IPS-20b (cell line): ENCODE data around the gene ABCA3.

Source experiments
- H3K27ac ChIP-seq: one replicate; pipeline ENCODE4 v1.5.1; 2013; ENCODE audit warnings: low read length
- H3K27me3 ChIP-seq: 2 replicates; pipeline ENCODE4 v1.6.1; 2013; ENCODE audit warnings: mild to moderate bottlenecking, low read length, inconsistent platforms; ENCODE audit not compliant: insufficient read depth
- H3K36me3 ChIP-seq: 2 replicates; pipeline ENCODE4 v1.6.1; 2013; ENCODE audit warnings: low read depth, mild to moderate bottlenecking, inconsistent platforms, low read length, moderate library complexity; ENCODE audit not compliant: insufficient read depth
- H3K4me1 ChIP-seq: 2 replicates; pipeline ENCODE4 v1.6.1; 2013; ENCODE audit warnings: mild to moderate bottlenecking, control low read depth, inconsistent platforms, low read length, moderate library complexity; ENCODE audit not compliant: insufficient read depth
- H3K4me3 ChIP-seq: 2 replicates; pipeline ENCODE4 v1.5.1; 2013; ENCODE audit warnings: mild to moderate bottlenecking, low read length, inconsistent platforms
- H3K9ac ChIP-seq: 2 replicates; pipeline ENCODE4 v1.6.1; 2013; ENCODE audit warnings: low read depth, mild to moderate bottlenecking, inconsistent platforms, low read length, moderate library complexity
- H3K9me3 ChIP-seq: 2 replicates; pipeline ENCODE4 v1.6.1; 2013; ENCODE audit warnings: mild to moderate bottlenecking, low read depth, low read length, inconsistent platforms; ENCODE audit not compliant: insufficient read depth

The ABCA3 gene

DNA sequence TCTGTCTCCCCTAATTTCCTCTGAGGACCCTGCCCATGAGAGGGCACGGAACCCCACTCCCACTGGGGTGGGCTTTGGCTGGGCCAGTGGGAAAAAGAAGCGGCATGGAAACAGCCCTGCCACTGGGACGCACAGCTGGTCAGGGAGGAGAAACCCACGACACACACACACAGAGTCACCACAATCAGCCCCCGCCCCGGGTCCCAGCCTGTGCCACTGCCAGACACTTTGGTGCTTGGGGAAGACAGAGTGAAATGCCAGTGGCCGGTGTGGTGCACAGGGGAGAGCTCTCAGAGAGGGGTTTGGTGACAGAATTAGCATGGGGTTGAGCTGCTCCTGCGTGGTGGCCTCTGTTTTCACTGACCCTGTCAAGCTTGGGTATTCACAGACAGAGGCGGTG is 41.9 kb downstream of the ABCA3 start:
- Histone ChIP-seq H3K4me1 (no peaks in the 10 kb centered on the region), H3K4me3 (no peak overlapping the region), H3K27me3 (no peaks in the 10 kb centered on the region), H3K9ac (no peak overlapping the region), H3K27ac (no peak overlapping the region), H3K36me3 (no peaks in the 10 kb centered on the region), H3K9me3 (no peaks in the 10 kb centered on the region)

DNA sequence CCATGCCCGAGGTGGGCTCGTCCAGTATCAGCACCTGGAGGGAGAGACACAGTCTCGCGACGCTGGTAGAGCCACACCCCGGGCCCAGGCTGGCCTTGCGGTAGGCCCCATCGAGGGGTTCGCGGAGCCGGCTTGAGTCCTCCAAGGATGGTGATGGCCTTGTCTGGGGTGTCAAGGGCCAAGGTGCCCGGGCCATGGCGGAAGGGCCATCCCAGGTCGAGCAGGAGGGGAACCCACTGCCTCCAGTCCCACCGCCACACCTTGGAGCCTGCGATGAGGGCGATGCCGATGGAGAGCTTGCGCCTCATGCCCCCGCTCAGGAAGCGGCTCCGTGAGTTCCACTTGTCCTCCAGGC is 43.0 kb downstream of the ABCA3 start:
- H3K4me3 ChIP-seq: no peak overlapping the region
- no peak overlapping the region for H3K9ac ChIP-seq
- no peak overlapping the region for H3K27ac ChIP-seq

DNA sequence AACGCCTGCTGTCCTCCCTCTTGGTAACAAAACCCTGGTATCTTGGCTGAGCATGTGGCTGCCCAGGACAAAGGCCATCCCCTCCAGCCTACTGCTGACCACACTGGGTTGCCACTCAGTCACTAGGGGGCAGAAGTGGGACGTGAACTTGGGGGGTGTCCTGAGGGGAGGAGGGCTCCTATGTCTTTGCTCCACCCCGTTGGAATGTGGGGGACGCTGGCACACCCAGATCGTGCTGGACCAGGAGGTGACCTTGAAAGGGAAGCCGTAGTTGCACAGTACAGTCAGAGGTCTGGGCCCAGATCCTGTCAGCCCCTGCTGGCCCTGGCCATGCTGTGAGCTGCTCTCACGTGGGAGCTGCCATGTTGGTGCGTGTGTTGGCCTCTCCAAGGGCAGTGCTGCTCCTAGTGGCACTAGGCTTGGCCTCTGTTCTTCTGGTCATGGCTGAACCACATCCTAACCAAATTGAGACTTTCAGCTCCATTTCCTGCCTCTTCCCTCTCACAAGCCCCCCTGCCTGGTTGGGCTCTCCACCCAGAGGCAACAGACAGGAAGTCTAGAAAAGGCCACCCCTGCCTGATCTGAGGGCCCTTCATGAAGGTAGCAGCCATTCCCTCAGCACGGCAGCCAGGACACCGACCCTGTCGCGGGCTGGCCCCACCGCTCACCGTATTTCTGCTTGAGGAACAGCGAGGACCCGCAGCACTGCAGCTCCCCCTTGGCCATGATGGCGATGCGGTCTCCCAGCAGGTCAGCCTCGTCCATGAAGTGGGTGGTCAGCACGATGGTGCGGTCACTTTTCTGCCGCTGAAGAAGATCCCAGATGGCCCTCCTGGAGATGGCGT is 43.6 kb downstream of the ABCA3 start:
- no peaks in the 10 kb centered on the region for H3K4me1 ChIP-seq
- no peaks in the 10 kb centered on the region for H3K36me3 ChIP-seq
- H3K27me3 ChIP-seq: no peaks in the 10 kb centered on the region
- H3K9ac ChIP-seq: no peak overlapping the region
- H3K4me3 ChIP-seq: no peak overlapping the region
- H3K27ac ChIP-seq: no peak overlapping the region
- no peaks in the 10 kb centered on the region for H3K9me3 ChIP-seq

More for the DNA sequence above, 43.0 kb downstream of the ABCA3 start:
- Histone ChIP-seq H3K9me3 (no peaks in the 10 kb centered on the region), H3K36me3 (no peaks in the 10 kb centered on the region), H3K27me3 (no peaks in the 10 kb centered on the region), H3K4me1 (no peaks in the 10 kb centered on the region)

GRCh38 chr16:2295056-2295798 is 45.3 kb downstream of the ABCA3 start:
- H3K9ac ChIP-seq: no peak overlapping the region
- H3K9me3 ChIP-seq: no peaks in the 10 kb centered on the region
- no peak overlapping the region for H3K27ac ChIP-seq
- no peaks in the 10 kb centered on the region for H3K27me3 ChIP-seq
- H3K4me3 ChIP-seq: no peak overlapping the region
- H3K36me3 ChIP-seq: no peaks in the 10 kb centered on the region
- H3K4me1 ChIP-seq: no peaks in the 10 kb centered on the region

DNA sequence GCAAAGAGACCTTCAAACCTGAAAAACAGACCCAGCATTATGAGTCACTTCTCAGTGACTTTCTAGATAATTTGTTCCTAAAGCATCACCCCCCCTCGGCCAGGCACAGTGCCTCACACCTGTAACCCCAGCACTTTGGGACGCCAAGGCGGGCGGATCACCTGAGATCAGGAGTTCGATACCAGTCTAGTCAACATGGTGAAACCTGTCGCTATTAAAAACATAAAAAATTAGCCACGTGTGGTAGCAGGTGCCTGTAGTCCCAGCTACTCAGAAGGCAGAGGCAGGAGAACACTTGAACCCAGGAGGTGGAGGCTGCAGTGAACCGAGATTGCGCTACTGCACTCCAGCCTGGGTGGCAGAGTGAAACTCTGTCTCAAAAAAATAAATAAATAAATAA is 48.3 kb downstream of the ABCA3 start:
- Histone ChIP-seq H3K4me3 (no peak overlapping the region), H3K27ac (no peak overlapping the region), H3K27me3 (no peaks in the 10 kb centered on the region), H3K9me3 (no peaks in the 10 kb centered on the region), H3K4me1 (no peaks in the 10 kb centered on the region), H3K9ac (no peak overlapping the region), H3K36me3 (no peaks in the 10 kb centered on the region)

DNA sequence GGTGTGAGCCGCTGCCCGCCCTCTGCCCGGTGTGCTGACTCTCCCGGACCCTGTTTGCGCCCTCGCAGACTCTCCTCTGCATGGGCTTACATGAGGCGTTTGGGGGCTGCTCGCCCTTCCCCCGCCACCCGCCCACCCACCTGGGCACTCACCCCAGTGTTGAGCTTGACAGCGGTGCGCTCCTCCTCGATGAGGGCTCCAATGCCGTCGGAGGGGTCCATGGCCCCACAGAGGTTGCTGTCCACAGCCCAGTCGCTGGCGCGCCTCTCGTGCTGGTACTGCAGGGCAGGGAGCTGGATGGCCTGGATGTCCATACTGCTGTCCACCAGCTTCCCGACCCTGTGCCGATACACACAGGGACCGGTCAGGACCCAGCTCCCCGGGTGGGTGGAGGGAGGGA is 51.2 kb downstream of the ABCA3 start:
- H3K4me1 ChIP-seq: no peaks in the 10 kb centered on the region
- H3K4me3 ChIP-seq: no peak overlapping the region
- H3K9ac ChIP-seq: no peak overlapping the region
- H3K36me3 ChIP-seq: no peaks in the 10 kb centered on the region
- no peaks in the 10 kb centered on the region for H3K9me3 ChIP-seq
- H3K27ac ChIP-seq: no peak overlapping the region
- no peaks in the 10 kb centered on the region for H3K27me3 ChIP-seq

DNA sequence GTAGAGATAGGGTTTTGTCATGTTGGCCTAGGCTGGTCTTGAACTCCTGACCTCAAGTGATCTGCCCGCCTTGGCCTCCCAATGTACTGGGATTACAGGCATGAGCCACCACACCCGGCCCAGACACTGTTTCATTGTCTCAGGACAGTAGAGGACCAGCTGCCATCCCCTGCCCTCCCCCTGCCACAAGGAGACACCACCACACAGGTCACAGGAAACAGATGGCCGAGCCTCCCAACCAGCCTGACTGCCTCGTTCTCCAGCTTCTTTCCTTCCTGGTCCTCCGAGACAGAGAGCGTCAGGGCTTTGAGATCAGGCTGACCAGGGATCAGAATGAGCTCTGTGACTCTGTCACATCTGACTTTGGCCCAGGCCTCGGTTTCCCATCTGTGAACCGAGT is 51.8 kb downstream of the ABCA3 start:
- Histone ChIP-seq H3K9ac (no peak overlapping the region), H3K27ac (no peak overlapping the region), H3K36me3 (no peaks in the 10 kb centered on the region), H3K4me1 (no peaks in the 10 kb centered on the region), H3K4me3 (no peak overlapping the region), H3K27me3 (no peaks in the 10 kb centered on the region), H3K9me3 (no peaks in the 10 kb centered on the region)

DNA sequence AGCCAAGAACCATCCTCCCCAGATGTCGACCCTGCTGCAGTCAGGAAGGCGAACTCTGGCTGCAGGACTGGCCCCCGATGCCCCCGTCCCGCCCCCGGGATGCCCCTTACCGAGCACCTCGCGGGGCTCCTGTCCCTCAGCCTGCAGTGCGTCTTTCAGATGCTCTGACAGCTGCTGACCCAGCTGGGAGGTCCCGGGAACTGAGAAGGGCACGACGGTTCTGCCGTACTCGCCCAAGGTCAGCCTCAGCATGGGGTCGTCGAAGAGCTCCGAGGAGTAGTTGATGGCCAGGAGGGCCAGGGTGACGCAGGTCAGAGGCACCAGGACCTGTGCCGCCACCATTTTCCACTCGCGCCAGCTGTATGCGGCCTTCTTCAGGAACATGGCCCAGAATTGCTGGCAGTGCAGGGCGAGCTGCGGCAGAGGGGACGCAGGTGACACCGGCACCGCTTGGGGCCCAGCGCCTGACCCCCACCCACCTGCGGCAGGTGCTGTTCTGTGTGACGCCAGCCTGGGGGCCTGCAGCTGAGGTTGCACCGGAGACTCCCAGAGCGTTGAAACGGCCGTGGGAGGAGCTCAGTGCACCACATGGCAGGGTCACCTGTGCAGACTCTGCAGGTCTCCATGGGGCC is 52.5 kb downstream of the ABCA3 start:
- no peaks in the 10 kb centered on the region for H3K9me3 ChIP-seq
- no peak overlapping the region for H3K9ac ChIP-seq
- no peak overlapping the region for H3K27ac ChIP-seq
- H3K4me1 ChIP-seq: no peaks in the 10 kb centered on the region
- no peak overlapping the region for H3K4me3 ChIP-seq
- H3K27me3 ChIP-seq: no peaks in the 10 kb centered on the region
- no peaks in the 10 kb centered on the region for H3K36me3 ChIP-seq

DNA sequence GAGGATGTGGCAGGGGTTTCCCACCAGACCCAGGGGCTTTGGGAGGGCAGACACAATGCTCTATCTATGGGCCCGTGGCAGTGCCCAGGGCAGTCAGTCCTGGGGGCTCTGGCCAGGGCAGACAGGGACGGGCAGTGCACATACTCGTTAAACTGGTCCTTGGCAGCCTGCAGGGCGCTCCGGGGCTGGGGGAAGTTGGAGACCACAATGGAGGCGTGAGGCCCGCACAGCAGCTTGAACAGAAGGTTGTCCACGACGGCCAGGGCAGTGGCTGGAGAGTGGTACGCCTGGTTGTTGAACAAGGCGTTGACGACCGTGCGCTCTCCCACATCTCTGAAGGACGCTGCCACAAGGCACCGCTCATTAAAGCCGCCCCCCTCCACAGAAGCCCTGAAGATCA is 54.0 kb downstream of the ABCA3 start:
- Histone ChIP-seq H3K4me1 (no peaks in the 10 kb centered on the region), H3K27me3 (no peaks in the 10 kb centered on the region), H3K9ac (no peak overlapping the region), H3K4me3 (no peak overlapping the region), H3K27ac (no peak overlapping the region), H3K9me3 (no peaks in the 10 kb centered on the region), H3K36me3 (no peaks in the 10 kb centered on the region)

- H3K27me3 ChIP-seq: no peaks in the 10 kb centered on the region
- no peaks in the 10 kb centered on the region for H3K4me1 ChIP-seq
- H3K36me3 ChIP-seq: no peaks in the 10 kb centered on the region
- H3K4me3 ChIP-seq: no peak overlapping the region
- no peak overlapping the region for H3K9ac ChIP-seq
- no peaks in the 10 kb centered on the region for H3K9me3 ChIP-seq
- no peak overlapping the region for H3K27ac ChIP-seq
Observed at GRCh38 chr16:2285731-2286191, 54.8 kb downstream of the ABCA3 start.

GRCh38 chr16:2284797-2285576 is 55.5 kb downstream of the ABCA3 start:
- Histone ChIP-seq H3K27ac (no peak overlapping the region), H3K9me3 (no peaks in the 10 kb centered on the region), H3K27me3 (no peaks in the 10 kb centered on the region), H3K9ac (no peak overlapping the region), H3K36me3 (no peaks in the 10 kb centered on the region), H3K4me1 (no peaks in the 10 kb centered on the region), H3K4me3 (no peak overlapping the region)
